IPS-18c (cell line): ENCODE results near the gene PRSS8.

Experiments
- H3K4me3 ChIP-seq: 2 replicates; pipeline ENCODE4 v1.7.0; 2013; ENCODE audit warnings: low read depth, mild to moderate bottlenecking, low read length, moderate library complexity; ENCODE audit not compliant: insufficient read depth
- H3K9me3 ChIP-seq: one replicate; pipeline ENCODE4 v1.6.1; 2013; ENCODE audit warnings: mild to moderate bottlenecking, low read length, moderate library complexity; ENCODE audit not compliant: control insufficient read depth, insufficient read depth

The PRSS8 gene

DNA sequence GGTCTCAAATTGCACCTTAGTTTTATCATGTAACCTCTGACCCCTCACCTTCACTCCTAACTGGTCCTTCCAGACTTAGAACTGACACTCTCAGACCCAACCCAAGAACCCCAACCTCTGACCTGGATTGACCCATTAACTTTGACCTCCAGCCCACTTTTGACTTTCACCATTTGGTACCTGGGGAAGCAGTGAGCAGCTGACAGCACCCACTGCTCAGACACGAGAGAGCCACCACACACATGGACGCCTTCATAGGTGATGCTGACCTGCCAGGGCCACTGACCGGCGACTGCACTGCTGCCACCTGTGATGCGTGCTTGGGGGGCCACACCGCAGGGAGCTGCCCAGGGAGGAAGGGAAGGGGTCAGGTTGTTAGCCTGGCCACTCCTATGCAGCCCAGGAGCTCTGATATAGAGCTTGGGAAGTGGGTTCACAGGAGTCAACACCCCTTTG lies 2.5 kb downstream of the PRSS8 start:
- Histone ChIP-seq H3K9me3 (peaks cover 2% of the 10 kb centered on the region), H3K4me3 (peak overlapping the region; percentile 28; the same call in 1 of the 2 replicates)

- H3K4me3 ChIP-seq: no peak overlapping the region
- peaks cover 2% of the 10 kb centered on the region for H3K9me3 ChIP-seq
Measured at GRCh38 chr16:31132303-31132979, 3.1 kb downstream of the PRSS8 start.

- Histone ChIP-seq H3K9me3 (peaks cover 2% of the 10 kb centered on the region), H3K4me3 (no peak overlapping the region)
Measured at GRCh38 chr16:31131841-31132271, 3.7 kb downstream of the PRSS8 start.

GRCh38 chr16:31131416-31131815 lies 4.1 kb downstream of the PRSS8 start:
- Histone ChIP-seq H3K9me3 (peaks cover 2% of the 10 kb centered on the region), H3K4me3 (no peak overlapping the region)

DNA sequence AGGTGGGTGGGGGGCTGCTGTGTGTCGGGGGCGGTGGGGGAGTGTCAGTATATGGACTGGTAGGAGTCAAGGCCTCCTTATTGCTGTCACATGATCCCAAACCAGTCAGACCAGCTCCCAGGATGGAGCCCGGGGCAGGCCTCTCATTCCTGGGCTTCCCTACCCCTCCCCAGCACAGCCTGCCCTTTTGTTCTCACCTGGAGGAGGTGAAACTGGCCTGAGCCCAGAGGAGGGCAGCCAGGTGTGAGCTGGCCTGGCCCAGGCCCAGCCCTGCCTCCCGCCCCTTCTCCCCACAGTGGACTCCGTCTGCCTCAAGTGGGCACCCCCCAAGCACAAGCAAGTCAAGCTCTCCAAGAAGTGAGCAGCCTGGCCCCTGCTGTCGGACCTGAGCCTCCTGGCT lies 4.6 kb downstream of the PRSS8 start:
- Histone ChIP-seq H3K9me3 (peaks cover 2% of the 10 kb centered on the region), H3K4me3 (no peak overlapping the region)

DNA sequence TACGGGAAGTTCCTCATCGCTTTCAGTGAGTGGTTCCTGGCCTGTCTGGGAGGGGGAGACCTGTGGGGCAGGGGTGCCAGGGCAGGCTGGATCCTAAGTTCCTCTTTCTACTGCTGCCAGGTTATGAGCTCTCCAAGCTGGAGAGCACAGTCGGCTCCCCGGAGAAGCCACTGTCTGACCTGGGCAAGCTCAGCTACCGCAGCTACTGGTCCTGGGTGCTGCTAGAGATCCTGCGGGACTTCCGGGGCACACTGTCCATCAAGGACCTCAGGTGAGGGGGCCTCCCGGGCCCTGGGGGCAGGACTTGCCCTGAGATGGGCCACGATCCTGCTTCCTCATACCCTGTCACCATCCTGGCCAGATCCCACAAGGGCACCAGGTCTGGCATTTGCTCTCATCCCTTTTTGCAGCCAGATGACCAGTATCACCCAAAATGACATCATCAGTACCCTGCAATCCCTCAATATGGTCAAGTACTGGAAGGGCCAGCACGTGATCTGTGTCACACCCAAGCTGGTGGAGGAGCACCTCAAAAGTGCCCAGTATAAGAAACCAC lies 5.1 kb downstream of the PRSS8 start:
- no peak overlapping the region for H3K4me3 ChIP-seq
- H3K9me3 ChIP-seq: peaks cover 2% of the 10 kb centered on the region

GRCh38 chr16:31129568-31130335 lies 5.8 kb downstream of the PRSS8 start:
- no peak overlapping the region for H3K4me3 ChIP-seq

GRCh38 chr16:31128711-31129567 lies 6.6 kb downstream of the PRSS8 start:
- peaks cover 2% of the 10 kb centered on the region for H3K9me3 ChIP-seq
- H3K4me3 ChIP-seq: no peak overlapping the region

More at GRCh38 chr16:31129568-31130335, 5.8 kb downstream of the PRSS8 start:
- H3K9me3 ChIP-seq: peaks cover 2% of the 10 kb centered on the region

GRCh38 chr16:31127182-31127581 lies 8.3 kb downstream of the PRSS8 start:
- Histone ChIP-seq H3K4me3 (no peak overlapping the region), H3K9me3 (peaks cover 2% of the 10 kb centered on the region)

DNA sequence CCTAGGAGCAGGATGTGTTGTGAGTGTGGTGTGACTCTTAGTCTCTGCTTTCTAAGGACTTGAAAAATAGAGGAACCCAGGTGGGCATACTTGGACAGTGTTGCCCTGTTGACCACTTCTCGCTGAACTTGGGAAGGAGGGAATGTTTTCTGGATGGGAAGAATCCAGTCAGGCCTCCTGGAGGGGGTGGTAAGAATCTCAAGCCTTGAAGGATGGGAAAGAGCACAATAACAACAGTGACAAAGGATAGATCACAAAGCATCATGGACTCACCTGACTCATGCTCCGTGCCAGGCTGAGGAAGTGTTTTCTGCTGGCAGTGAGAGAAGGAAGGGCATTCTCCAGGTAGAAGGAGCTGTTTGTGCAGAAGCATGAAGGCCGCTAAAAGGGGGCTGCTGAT lies 9.7 kb downstream of the PRSS8 start:
- peaks cover 2% of the 10 kb centered on the region for H3K9me3 ChIP-seq

DNA sequence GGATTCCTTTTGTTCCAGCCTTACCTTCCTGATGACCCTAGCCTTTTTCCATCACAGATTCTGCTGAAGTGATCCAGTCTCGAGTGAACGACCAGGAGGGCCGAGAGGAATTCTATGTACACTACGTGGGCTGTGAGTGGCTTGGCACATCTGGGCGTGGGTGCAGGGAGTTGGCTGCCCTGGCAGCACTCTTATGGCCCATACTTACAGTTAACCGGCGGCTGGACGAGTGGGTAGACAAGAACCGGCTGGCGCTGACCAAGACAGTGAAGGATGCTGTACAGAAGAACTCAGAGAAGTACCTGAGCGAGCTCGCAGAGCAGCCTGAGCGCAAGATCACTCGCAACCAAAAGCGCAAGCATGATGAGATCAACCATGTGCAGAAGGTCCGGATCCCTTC lies 15.4 kb downstream of the PRSS8 start:
- Histone ChIP-seq H3K4me3 (no peak overlapping the region), H3K9me3 (no peaks in the 10 kb centered on the region)

More for the DNA sequence above, 9.7 kb downstream of the PRSS8 start:
- no peak overlapping the region for H3K4me3 ChIP-seq

DNA sequence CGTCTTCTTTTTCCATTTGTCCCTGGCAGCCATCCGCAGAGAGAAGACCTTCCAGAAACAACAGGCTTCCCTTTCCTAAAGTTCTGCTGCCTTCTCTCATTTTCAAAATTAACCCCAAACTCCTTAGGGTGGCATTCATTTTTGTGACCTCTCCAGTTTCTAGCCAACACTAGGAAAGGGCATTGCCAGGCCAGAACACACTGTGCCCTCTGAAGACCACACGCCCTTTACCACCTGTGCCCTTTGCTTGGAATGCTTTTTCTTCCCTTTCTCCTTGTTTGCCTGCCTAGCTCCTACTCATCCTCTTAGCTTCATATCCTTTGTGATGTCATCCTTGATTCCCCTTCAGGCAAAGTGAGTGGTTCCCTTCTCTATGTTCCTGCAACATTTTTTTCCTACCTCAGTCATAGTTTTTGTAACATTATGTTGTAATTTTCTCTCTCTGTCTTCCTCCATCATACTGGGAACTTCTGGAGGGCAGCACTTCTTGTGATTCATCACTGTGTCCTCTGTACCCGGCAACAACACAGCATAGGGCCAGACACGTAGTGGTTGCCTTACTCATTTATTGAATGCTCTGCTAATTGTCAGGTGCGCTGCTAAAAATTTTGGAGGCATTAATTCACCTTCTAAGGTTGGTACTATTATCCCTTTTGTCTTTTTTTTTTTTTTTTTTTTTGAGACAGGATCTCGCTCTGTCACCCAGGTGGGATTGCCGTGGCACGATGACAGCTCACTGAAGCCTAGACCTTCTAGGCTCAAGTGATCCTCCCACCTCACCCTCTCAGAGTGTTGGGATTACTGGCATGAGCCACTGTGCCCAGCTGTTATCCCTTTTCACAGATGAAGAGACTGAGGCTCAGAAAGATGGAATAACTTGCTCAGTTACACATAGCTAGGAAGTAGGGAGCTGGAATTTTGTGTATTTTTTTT lies 17.0 kb downstream of the PRSS8 start:
- peak overlapping the region; percentile 65 for H3K4me3 ChIP-seq
- H3K9me3 ChIP-seq: no peaks in the 10 kb centered on the region

DNA sequence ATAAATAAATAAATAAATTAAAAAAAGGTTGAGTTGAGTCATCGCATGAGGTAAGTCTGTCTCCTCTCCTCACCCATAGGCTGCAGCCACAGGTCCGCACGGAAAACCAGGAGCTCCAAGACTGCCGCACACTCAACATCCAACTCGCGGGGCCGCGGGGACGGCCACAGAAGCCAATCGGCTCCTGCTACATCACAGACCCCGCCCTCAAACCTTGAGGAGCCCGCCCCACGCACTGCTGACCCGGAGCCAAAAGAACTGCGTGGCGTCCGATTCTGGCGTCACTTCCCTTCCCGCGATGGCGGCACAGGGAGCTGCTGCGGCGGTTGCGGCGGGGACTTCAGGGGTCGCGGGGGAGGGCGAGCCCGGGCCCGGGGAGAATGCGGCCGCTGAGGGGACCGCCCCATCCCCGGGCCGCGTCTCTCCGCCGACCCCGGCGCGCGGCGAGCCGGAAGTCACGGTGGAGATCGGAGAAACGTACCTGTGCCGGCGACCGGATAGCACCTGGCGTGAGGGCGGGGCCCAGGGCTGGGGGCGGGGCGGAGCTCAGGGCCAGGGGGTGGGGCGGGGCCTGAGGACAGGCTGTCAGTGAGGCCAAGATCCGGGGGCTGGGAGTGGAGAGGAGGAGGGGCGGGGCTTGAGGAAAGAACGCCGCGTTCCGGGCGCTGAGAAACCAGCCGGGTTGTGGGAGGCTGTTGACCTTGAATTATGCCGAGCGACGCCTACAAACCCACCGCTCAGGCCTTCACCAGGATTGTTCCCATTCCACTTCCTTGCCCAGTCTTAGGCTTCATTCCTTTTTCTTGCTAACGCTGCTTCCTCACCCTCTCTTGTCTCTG lies 17.9 kb downstream of the PRSS8 start, which contains the start of gene KAT8:
KAT8 (plus strand) TSS at position 281 of the 839 bp plus-strand sequence; CDS start at position 299, 18 bp downstream.
- H3K9me3 ChIP-seq: no peaks in the 10 kb centered on the region
- H3K4me3 ChIP-seq: peak within 1 kb of the TSS; percentile 91

- Histone ChIP-seq H3K9me3 (no peaks in the 10 kb centered on the region), H3K4me3 (no peak overlapping the region)
Measured at GRCh38 chr16:31114468-31114867, 21.1 kb downstream of the PRSS8 start.
